Sciatic nerve (tissue), 2 donors: Measurements from ENCODE around the gene FRZB. TPM values are rescaled to one million over a fixed set of nuclear protein-coding genes. Genes with fewer than 3 reads are reported as not detected.

ENCODE experiments used
- ATAC-seq: fragments of 200-7000 bp; cut with Tn5 transposase; one replicate; pipeline ENCODE4 v1.9.1; 2020; ENCODE audit warnings: mild to moderate bottlenecking, moderate library complexity
- DNase-seq: peaks from one replicate; pipeline ENCODE4 v3.0.0-alpha.2; 2020; ENCODE audit warnings: low spot score
- intact Hi-C: fragments of 100-400 bp; cut with DNase I; formaldehyde crosslinking; loops from one replicate; pipeline ENCODE4 v1.14.2; 2022
- total RNA-seq: library from RNA; stranded (reverse); fragmentation: NEBNext Ultra II Directional; extraction: Animal tissue kit (Norgen Biotek cat#: 25700); gene quantifications from one replicate; pipeline ENCODE4 v1.2.1, GENCODE V29; 2021
- donor health status: DM: no; HTN: no; CAD: no.
- donor health status: DM: no; HTN: no; CAD: no.

The FRZB gene
- 17.1 TPM for total RNA-seq

DNA sequence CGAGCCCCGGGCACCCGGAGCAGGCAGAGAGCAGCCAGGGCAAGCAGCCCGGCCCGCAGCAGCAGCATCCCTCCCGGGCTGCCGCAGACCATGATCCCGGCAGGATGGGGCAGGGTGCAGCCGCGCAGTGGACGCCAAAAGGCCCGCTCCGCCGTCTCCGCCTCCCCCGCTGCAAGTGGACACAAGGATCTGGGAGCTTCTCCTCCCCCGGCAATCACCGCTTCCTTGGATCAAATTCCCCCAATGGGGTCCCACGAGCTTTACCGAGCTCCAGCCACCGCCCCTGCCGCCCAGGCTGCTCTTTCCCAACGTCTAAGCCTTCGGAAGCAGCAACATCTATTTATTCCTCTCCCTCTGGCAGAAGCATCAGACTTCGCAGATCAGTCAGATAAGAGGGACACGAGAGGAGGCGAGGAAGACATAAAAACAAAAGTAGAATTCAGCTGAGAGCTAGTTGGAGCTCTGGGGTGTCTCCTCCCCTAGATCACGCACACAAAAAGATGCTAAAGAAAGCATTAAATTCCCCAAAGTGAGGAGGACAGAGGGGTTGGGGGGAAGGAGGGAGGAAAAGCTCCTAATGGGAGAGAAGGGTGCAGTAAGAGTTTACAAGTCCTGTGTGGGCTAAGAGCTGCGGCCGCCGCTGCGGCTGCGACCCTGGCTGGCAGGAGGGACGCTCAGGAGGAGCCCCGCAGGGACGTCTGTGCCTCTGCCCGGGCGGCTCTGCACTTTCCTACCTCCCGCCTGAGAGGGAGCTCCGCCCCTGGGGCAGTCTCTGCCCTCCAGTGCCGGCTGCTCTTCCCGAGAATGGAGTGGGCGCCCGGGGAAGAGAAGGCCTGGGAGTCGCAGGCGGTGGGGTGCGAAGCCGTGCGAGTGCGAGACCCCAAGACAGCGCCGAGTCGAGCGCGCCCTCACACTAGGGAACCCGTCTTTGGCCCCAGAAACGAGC, at the start of gene FRZB:
Gene FRZB, minus strand, starts transcription at position 177 of the 946 bp plus-strand sequence. Its CDS starts 85 bp downstream, at position 92.
- intact Hi-C loops = no loop called here
- DNase-seq (peak; percentile 79), ATAC-seq (peak; percentile 91)

DNA sequence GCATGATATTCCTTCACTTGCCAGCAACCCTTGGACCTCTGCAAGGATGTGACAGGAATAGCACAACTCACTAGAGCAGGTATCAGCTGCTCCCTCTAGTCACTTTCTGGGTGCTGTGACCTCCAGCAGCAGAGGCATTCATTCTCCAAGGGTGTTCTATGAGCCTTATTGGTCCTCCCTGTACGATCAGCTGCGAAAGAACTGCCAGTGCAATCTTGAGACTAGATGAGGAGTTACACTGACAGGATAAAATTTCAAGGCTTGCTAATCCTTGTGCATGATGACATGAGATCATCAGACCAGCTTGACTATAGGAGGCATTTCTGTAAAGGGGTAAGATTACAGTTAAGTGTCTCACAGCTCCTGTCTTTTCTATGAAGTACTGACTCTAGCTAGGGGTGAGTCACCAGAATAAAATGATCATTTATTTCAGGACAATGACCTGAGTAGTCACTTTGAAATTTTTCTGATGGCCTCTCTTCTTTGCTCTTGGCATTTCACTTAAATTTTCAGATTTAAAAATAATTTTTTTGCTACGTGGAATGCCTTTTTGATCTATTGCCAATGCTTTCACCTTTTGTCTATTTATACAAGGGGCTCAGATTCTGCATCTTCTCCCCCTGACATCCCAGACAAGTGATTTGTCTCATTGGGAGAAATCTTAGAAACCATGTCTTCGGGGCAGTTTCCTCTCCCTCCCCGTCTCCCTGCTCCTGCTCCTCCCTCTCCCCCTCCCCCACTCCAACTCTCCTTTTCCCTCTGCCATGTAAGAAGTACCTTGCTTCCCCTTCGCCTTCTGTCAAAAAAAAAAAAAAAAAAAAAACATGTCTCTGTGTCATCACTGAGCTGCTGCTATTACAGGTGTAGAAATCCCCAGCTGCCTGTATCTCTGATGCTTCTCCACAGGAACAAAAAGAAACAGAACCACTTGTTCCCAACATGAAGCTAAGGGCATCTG, 49.2 kb upstream of the FRZB start:
- DNase-seq (no peak), ATAC-seq (no peak)
- intact Hi-C loops = no loop called here

DNA sequence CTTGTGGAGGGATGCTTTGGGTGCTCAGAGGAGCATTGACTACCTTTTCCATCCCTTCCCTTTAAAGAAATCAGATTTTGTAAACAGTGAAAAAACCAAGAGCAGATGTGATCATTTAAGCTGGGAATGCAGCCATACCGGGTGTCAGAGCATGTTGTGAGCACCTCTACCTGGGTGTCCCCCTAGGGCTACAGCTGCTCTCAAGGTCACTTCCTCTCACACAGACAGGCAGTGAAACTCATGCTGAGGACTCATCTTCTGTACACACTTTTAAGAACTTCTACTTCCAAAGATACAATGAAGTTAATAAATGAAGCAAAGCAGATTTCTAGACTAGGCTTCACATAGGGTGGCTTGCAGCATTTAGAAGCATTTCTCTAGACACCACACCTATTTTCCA, 48.4 kb upstream of the FRZB start:
- DNase-seq = no peak
- intact Hi-C loops = no loop called here
- no peak for ATAC-seq

GRCh38 chr2:182913064-182913463, 46.6 kb upstream of the FRZB start:
- ATAC-seq = no peak
- intact Hi-C loops = no loop called here

GRCh38 chr2:182912518-182912915, 46.1 kb upstream of the FRZB start:
- intact Hi-C loops = no loop called here

More at GRCh38 chr2:182913064-182913463, 46.6 kb upstream of the FRZB start:
- DNase-seq = no peak

DNA sequence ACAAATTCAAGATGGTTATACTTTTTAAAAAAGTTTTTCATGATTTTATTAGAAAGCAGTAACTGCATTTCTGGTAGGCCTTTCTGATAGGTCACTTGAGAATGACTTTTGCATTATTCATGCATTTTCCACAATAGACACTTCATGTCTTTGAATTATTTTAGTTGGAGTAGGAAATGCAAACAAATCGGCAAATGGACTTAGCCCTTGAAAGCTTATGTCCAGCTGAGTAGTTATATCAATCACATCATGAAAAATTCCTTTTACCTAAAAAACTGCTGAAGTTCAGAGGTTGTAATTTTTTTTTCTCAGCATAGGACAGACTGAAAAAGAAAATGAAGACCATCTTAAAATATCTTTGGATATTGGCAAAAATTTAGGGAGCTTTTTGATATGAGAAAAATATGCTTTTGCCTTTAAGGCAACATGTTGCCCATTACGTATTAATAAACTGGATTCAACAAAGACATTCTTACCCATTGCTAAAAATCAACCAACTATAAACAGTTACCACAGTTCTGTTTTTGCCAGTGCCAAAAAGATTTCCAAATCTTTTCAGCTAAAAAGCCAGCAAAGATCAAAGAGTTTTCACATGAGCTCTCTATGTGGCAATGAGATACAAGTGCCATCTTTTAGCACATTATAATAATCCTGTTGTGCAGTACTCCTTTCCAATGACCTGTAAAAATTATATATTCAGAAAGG, 45.5 kb upstream of the FRZB start:
- no peak for DNase-seq
- ATAC-seq = no peak
- intact Hi-C loops = no loop called here

More at GRCh38 chr2:182912518-182912915, 46.1 kb upstream of the FRZB start:
- DNase-seq (no peak), ATAC-seq (no peak)

DNA sequence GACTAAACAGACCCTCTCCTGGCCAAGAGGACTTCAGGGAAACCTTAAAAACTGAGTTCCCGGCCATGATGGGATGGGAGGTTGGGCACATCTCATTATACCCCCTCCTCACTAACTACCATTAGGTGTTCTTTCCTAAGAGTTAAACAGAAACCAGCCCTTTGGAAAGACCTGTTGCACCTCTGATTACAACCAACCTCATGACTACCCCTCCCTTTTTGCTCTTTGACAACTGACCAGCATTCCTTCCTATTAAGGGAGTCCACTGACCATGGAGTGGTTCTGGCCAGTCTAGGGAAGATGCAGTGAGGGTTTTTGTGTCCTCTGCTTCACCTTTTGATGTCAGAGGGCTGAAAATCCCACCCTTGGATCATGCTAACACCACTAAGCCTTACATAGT, 44.5 kb upstream of the FRZB start:
- DNase-seq (no peak), ATAC-seq (no peak)
- intact Hi-C loops = no loop called here

GRCh38 chr2:182907081-182907830, 40.8 kb upstream of the FRZB start:
- DNase-seq (no peak), ATAC-seq (peak; percentile 56)
- intact Hi-C loops = no loop called here

DNA sequence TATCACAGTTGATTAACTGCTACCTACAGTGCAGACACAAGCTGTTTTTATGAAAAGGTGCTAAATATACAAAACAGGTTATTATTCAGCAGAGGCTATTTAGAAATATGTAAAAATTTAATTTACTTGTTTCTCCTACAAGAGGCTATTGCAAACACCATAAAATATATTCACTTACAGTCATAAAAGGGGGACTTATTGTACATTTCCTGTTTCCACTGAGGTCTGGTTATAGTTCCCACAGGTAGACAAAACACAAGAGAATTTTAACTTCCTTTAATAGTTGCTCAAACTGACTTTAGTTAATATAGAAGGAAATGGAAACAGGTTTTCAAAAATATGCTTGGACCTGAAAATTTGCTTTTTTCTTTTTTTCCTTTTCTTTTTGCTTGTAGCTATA, 40.0 kb upstream of the FRZB start:
- intact Hi-C loops = no loop called here
- DNase-seq (no peak), ATAC-seq (no peak)

- intact Hi-C loops = no loop called here
- DNase-seq = no peak
- no peak for ATAC-seq
Observed at GRCh38 chr2:182904844-182905243, 38.4 kb upstream of the FRZB start.

- DNase-seq (no peak), ATAC-seq (no peak)
- intact Hi-C loops = no loop called here
Observed at GRCh38 chr2:182903566-182903965, 37.1 kb upstream of the FRZB start.

DNA sequence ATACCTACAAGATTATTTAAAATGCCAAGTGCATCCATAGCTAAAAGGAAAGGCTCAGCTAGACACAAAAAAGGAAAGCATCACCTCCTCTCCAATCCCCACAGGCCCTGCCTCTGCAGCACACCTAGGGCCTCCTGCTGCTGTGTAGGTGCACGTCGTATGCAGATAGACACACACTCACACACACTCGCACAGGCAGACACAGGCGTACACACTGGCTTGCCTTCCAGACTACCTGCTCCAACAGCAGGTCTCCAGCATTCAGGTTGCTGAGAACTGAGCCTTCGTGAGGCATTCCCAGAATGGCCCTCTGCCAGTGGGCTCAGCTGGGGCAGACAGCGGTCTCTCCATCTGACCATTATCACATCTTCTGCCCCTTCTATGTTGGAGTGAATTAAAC, 35.3 kb upstream of the FRZB start:
- peak; percentile 40 for ATAC-seq

DNA sequence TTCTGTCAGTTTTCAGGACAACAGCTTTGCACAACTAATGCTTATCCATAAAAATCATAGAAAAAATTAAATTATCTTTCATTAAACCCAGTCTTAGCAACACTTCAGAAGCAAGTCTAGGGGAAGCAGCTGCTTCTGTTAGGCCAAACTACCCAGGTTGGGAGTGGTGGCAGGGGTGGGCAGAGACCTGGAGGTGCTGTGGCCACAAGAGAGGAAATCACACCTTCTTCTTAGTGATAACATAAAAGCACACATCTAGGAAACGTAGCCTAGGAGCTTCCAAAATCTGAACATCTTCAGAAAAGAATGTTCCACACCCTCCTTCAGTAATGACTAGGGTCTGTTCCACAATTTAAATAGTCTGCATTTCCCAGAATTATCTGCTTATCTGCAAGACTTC, 32.3 kb upstream of the FRZB start:
- DNase-seq = no peak
- no peak for ATAC-seq
- intact Hi-C loops = no loop called here

More for the DNA sequence above, 35.3 kb upstream of the FRZB start:
- intact Hi-C loops = no loop called here
- no peak for DNase-seq

GRCh38 chr2:182897137-182897536, 30.7 kb upstream of the FRZB start:
- intact Hi-C loops = no loop called here
- no peak for ATAC-seq
- no peak for DNase-seq

GRCh38 chr2:182895798-182896197, 29.4 kb upstream of the FRZB start:
- DNase-seq (no peak), ATAC-seq (no peak)
- intact Hi-C loops = no loop called here

DNA sequence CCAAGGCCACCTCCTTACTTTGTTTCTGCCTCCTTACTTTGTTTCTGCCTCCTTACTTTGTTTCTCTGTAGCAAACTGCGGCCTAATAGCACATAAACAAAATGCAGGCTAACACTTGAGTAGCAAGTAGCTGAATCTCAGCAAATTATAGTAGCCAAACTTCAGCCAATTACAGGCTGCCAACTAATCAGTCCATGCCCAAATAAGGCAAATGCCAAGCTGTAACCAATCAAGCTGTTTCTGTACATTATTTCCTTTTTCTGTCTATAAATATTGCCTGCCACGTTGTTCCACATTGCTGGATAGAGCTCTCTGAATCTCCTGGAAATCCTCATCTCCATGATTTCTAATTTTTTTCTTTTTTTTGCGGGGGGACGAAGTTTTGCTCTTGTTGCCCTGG, 28.7 kb upstream of the FRZB start:
- intact Hi-C loops = no loop called here
- no peak for ATAC-seq
- no peak for DNase-seq

DNA sequence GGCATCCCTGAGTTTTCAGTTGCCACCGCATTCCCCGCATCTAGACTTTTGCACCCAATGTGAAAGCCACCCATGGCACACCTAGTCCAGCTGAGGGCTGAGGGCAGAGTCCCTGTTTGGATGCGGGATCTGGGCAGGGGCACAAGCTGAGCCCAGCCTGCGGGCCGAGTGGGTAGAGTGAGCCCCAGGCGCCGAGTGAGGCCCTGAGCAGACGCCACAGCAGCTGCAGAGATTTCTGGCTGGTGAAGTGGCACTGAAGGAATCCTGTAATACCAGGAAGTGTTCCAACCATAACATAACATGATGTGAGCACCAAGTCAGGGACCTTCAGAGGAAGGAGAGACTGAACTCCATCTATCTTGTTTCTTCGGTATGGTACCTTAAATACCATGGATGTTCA, 27.7 kb upstream of the FRZB start:
- intact Hi-C loops = no loop called here
- DNase-seq (no peak), ATAC-seq (peak; percentile 24)

- intact Hi-C loops = no loop called here
- ATAC-seq (no peak), DNase-seq (no peak)
Observed at GRCh38 chr2:182893666-182894065, 27.2 kb upstream of the FRZB start.
